ENCODE measurements around the gene CELF4. TPM values are rescaled to one million over a fixed set of nuclear protein-coding genes. Genes with fewer than 3 reads are reported as not detected.

The CELF4 gene
- total RNA-seq, 3 donors from 2014 or later (not counting 1 experiment from before 2014, with no cell fraction given), result not detected

DNA sequence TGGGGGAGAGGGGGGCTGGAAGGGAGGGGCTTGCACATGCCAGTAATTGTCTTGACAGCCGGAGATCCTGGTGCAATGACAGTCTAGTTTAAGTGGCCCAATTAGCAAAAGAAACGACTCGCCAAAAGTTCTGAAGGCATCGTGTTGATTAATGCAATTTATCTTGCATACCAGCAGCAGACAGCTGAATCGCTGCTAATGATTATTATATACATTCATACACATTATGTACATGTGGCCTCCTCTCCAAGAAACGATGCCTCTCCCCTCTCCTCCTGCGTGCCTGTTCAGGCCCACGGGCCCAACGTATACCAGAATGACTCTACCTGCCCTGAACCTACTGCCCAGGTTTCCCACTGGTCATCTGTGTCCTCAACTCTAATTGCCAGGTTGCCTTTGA is 214.5 kb downstream of the CELF4 start:
- DNase-seq, result no peak
- Mint-ChIP-seq H3K27ac (no peak overlapping the region), H3K36me3 (no peaks in the 10 kb centered on the region), H3K4me3 (no peak overlapping the region), H3K4me1 (peaks cover 0 to 4% of the 10 kb centered on the region in 2 donors), H3K27me3 (ENCODE audit: low read depth in 2 of 2) (no peaks in the 10 kb centered on the region), H3K9me3 (no peaks in the 10 kb centered on the region)
- no peak for ATAC-seq
- Histone ChIP-seq H3K27me3 (ENCODE audit: control insufficient read depth, insufficient read depth, low read length) (no peaks in the 10 kb centered on the region), H3K36me3 (ENCODE audit: control insufficient read depth, insufficient read depth, low read length) (no peaks in the 10 kb centered on the region), H3K4me1 (ENCODE audit: control insufficient read depth, insufficient read depth, low read length) (no peaks in the 10 kb centered on the region), H3K27ac (ENCODE audit: low read length) (no peak overlapping the region), H3K4me3 (ENCODE audit: low read length) (no peak overlapping the region), H3K9me3 (ENCODE audit: control insufficient read depth, insufficient read depth, low read length) (no peaks in the 10 kb centered on the region)
- 86% methylated on average over 9 of the region's 9 CpGs for WGBS (ENCODE audit: insufficient coverage)
- intact Hi-C loops (cut with micrococcal nuclease), result no loop called here
- TF ChIP-seq, protein P1, sequence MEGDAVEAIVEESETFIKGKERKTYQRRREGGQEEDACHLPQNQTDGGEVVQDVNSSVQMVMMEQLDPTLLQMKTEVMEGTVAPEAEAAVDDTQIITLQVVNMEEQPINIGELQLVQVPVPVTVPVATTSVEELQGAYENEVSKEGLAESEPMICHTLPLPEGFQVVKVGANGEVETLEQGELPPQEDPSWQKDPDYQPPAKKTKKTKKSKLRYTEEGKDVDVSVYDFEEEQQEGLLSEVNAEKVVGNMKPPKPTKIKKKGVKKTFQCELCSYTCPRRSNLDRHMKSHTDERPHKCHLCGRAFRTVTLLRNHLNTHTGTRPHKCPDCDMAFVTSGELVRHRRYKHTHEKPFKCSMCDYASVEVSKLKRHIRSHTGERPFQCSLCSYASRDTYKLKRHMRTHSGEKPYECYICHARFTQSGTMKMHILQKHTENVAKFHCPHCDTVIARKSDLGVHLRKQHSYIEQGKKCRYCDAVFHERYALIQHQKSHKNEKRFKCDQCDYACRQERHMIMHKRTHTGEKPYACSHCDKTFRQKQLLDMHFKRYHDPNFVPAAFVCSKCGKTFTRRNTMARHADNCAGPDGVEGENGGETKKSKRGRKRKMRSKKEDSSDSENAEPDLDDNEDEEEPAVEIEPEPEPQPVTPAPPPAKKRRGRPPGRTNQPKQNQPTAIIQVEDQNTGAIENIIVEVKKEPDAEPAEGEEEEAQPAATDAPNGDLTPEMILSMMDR (IDR thresholded peaks at IDR 0.05), result no peak

- Mint-ChIP-seq H3K27me3 (ENCODE audit: low read depth in 2 of 2) (no peaks in the 10 kb centered on the region), H3K36me3 (no peaks in the 10 kb centered on the region), H3K27ac (no peak overlapping the region), H3K4me1 (peaks cover 0 to 4% of the 10 kb centered on the region in 2 donors), H3K4me3 (no peak overlapping the region), H3K9me3 (no peaks in the 10 kb centered on the region)
- intact Hi-C loops (cut with micrococcal nuclease), result no loop called here
- 75% methylated on average over 2 of the region's 2 CpGs for WGBS (ENCODE audit: insufficient coverage)
- Histone ChIP-seq H3K27me3 (ENCODE audit: control insufficient read depth, insufficient read depth, low read length) (no peaks in the 10 kb centered on the region), H3K4me3 (ENCODE audit: low read length) (no peak overlapping the region), H3K4me1 (ENCODE audit: control insufficient read depth, insufficient read depth, low read length) (no peaks in the 10 kb centered on the region), H3K27ac (ENCODE audit: low read length) (no peak overlapping the region), H3K36me3 (ENCODE audit: control insufficient read depth, insufficient read depth, low read length) (no peaks in the 10 kb centered on the region), H3K9me3 (ENCODE audit: control insufficient read depth, insufficient read depth, low read length) (no peaks in the 10 kb centered on the region)
- ATAC-seq (no peak), DNase-seq (no peak)
- TF ChIP-seq, protein P1 (IDR thresholded peaks at IDR 0.05), result no peak
These were observed 216.9 kb downstream of the CELF4 start for GRCh38 chr18:37348729-37349128.

DNA sequence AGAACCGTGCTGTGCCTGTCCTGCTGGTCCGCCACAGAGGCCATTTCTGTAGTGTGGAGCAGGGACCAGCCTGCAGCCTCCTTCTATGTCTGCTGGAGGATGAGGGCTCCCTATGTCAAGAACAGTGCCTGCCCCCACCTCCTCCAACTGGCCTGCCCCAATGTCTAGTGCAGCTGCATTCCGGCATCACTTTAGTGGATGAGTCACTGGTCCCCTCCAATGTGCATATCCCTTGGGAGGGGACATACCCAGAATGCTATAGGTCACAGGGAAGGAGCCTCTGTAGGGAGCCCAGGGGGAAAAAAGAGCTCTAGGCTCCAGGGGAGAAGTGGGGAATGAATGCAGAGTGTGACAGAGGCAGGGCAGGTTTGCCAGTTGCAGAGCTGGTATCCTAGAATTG is 219.6 kb downstream of the CELF4 start:
- Histone ChIP-seq H3K4me3 (ENCODE audit: low read length) (no peak overlapping the region), H3K4me1 (ENCODE audit: control insufficient read depth, insufficient read depth, low read length) (no peaks in the 10 kb centered on the region), H3K27me3 (ENCODE audit: control insufficient read depth, insufficient read depth, low read length) (no peaks in the 10 kb centered on the region), H3K27ac (ENCODE audit: low read length) (no peak overlapping the region), H3K36me3 (ENCODE audit: control insufficient read depth, insufficient read depth, low read length) (no peaks in the 10 kb centered on the region), H3K9me3 (ENCODE audit: control insufficient read depth, insufficient read depth, low read length) (no peaks in the 10 kb centered on the region)
- H3K4me3 Mint-ChIP-seq, result no peak overlapping the region
- intact Hi-C loops (cut with micrococcal nuclease), result no loop called here
- no peaks in the 10 kb centered on the region for H3K36me3 Mint-ChIP-seq
- 87% methylated on average over 3 of the region's 3 CpGs for WGBS (ENCODE audit: insufficient coverage)
- DNase-seq (no peak), ATAC-seq (no peak)
- peaks cover 0 to 4% of the 10 kb centered on the region in 2 donors for H3K4me1 Mint-ChIP-seq
- no peak overlapping the region for H3K27ac Mint-ChIP-seq
- H3K9me3 Mint-ChIP-seq, result no peaks in the 10 kb centered on the region
- H3K27me3 Mint-ChIP-seq (ENCODE audit: low read depth in 2 of 2), result peaks cover 0 to 2% of the 10 kb centered on the region in 2 donors
- TF ChIP-seq, protein P1 (IDR thresholded peaks at IDR 0.05), result no peak

DNA sequence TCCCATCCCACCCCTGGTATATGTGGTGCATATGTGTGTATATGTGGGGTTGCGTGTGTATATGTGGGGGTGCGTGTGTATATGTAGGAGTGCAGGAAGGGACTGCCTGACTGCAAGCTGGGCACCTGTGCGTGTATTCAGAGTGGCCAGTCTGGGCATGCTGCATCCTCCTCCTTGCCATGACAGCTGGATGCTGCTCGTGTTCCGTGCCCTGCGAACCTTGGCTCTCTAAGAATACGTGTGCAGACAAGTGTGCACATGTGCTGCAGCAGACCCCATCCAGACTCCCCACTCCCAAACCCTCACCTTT is 222.1 kb downstream of the CELF4 start:
- no peak overlapping the region for H3K4me3 ChIP-seq (ENCODE audit: low read length)
- H3K36me3 Mint-ChIP-seq, result no peaks in the 10 kb centered on the region
- H3K27me3 Mint-ChIP-seq (ENCODE audit: low read depth in 2 of 2), result peaks cover 0 to 9% of the 10 kb centered on the region in 2 donors
- H3K36me3 ChIP-seq (ENCODE audit: control insufficient read depth, insufficient read depth, low read length), result no peaks in the 10 kb centered on the region
- H3K9me3 Mint-ChIP-seq, result no peaks in the 10 kb centered on the region
- WGBS (ENCODE audit: insufficient coverage), result 33% methylated on average over 7 of the region's 7 CpGs
- intact Hi-C loops (cut with micrococcal nuclease), result no loop called here
- H3K27ac ChIP-seq (ENCODE audit: low read length), result no peak overlapping the region
- H3K9me3 ChIP-seq (ENCODE audit: control insufficient read depth, insufficient read depth, low read length), result no peaks in the 10 kb centered on the region
- ATAC-seq (peak in 1 of 3 donors; percentile 3), DNase-seq (no peak)
- no peaks in the 10 kb centered on the region for H3K27me3 ChIP-seq (ENCODE audit: control insufficient read depth, insufficient read depth, low read length)
- H3K27ac Mint-ChIP-seq, result no peak overlapping the region
- TF ChIP-seq, protein P1 (IDR thresholded peaks at IDR 0.05), result no peak
- no peak overlapping the region for H3K4me3 Mint-ChIP-seq
- no peaks in the 10 kb centered on the region for H3K4me1 ChIP-seq (ENCODE audit: control insufficient read depth, insufficient read depth, low read length)
- H3K4me1 Mint-ChIP-seq, result peaks cover 0 to 4% of the 10 kb centered on the region in 2 donors
